IPS-18c (cell line): ENCODE data around the gene SLC25A34.

Source experiments
- H3K4me3 ChIP-seq: 2 replicates; pipeline ENCODE4 v1.7.0; 2013; ENCODE audit warnings: low read depth, mild to moderate bottlenecking, low read length, moderate library complexity; ENCODE audit not compliant: insufficient read depth
- H3K9me3 ChIP-seq: one replicate; pipeline ENCODE4 v1.6.1; 2013; ENCODE audit warnings: mild to moderate bottlenecking, low read length, moderate library complexity; ENCODE audit not compliant: control insufficient read depth, insufficient read depth

The SLC25A34 gene

DNA sequence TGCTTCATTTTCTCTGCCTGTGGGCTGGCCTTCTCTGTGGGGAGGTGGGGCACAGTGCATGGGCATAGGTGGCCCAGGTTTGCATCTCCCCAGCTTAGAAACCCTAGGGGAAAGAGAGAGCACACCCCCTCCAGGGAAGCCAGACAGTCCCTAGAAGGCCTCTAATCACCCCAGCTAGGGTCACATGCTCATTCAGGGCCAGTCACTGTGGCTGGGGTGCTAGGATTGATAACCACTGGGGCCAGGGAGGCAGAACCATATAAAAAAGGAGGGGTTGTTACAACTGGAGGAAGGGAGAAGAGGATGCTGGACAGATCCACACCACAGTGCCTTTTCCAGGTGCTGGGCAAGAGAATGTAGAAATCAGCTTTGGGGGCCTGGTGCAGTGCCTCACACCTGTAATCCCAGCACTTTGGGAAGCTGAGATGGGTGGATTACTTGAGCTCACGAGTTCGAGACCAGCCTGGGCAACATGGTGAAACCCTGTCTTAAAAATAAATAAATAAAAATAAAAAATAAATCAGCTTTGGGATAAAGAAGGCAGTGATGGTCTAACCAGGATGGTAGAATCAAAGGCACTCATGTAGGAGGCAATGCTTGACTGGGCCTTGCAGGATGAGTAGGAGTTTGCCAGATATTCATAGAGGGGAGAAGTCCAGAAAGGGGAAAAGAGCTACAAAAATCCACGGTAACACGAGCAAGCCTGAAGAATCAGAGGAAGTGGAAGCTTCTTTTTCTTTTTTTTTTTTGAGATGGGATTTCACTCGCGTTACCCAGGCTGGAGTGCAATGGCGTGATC, 42.0 kb downstream of the SLC25A34 start:
- H3K9me3 ChIP-seq, result no peaks in the 10 kb centered on the region
- no peak overlapping the region for H3K4me3 ChIP-seq

DNA sequence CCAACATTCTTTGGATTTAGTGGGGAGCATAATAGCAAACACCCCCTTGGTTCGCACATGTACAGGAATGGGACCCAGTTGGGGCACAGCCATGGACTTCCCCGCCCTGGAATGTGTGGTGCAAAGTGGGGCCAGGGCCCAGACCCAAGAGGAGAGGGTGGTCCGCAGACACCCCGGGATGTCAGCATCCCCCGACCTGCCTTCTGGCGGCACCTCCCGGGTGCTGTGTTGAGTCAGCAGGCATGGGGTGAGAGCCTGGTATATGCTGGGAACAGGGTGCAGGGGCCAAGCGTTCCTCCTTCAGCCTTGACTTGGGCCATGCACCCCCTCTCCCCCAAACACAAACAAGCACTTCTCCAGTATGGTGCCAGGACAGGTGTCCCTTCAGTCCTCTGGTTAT, 49.6 kb downstream of the SLC25A34 start:
- peaks cover 2% of the 10 kb centered on the region for H3K9me3 ChIP-seq
- H3K4me3 ChIP-seq, result no peak overlapping the region

DNA sequence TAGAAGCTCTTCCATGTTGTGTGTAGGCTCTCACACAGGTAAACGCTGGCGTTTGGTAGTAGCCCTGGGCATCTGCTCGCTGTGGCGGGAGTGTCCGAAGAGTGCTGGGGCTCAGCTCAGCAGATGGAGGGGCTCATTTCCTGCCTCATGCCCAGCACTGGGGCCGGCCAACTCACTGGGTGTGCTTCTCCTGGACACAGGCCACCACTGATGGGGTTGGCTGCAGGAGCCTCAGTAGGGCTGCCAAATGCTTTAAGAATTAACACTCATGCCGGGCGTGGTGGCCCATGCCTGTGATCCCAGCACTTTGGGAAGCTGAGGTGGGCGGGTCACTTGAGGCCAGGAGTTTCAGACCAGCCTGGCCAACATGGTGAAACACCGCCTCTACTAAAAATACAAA, 50.5 kb downstream of the SLC25A34 start:
- H3K4me3 ChIP-seq, result no peak overlapping the region

DNA sequence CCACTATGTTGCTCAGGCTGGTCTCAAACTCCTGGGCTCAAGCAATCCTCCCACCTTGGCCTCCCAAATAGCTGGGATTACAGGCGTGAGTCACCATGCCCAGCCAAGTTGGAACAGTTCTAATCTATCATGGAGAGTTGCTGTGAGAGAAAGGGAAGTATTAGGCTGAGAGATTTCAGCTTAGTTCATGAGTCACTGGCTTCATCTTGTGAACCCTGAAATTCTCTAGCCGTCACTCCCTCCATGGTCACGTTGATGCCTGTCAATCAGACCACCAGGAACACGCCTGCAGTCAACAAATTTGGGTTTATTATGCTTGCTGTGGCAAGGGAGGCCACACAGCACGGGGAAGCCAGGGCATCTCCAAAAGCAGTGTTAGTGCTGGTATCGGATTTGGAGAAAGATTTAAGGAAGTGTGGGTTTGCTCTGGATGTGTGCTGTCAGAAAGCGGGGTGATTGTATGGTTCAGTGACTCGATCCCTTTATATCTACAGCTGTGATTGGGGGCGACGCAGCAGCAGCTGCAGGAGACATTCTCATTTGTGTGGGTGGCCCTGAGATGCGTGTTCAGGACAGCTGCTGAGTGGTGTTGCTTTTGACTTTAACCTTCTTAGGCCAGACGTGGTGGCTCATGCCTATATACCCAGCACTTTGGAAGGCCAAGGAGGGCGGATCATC, 52.7 kb downstream of the SLC25A34 start:
- peaks cover 2% of the 10 kb centered on the region for H3K9me3 ChIP-seq

More for the DNA sequence above, 50.5 kb downstream of the SLC25A34 start:
- peaks cover 2% of the 10 kb centered on the region for H3K9me3 ChIP-seq

More for the DNA sequence above, 52.7 kb downstream of the SLC25A34 start:
- H3K4me3 ChIP-seq, result no peak overlapping the region
